Measurements from ENCODE around the gene SERPINB12.

SERPINB12 gene

GRCh38 chr18:63575681-63576080 is 33.5 kb downstream of the SERPINB12 start:
- H3K27ac ChIP-seq (ENCODE audit: low read length), result no peak overlapping the region
- H3K9me3 ChIP-seq (ENCODE audit: control insufficient read depth in 2 of 2, low read length in 2 of 2), result no peaks in the 10 kb centered on the region
- no peak overlapping the region for H3K9ac ChIP-seq (ENCODE audit: low read length in 2 of 2)
- no peaks in the 10 kb centered on the region for H3K4me1 ChIP-seq (ENCODE audit: control insufficient read depth, insufficient read depth, low read length)
- no peaks in the 10 kb centered on the region for H3K27me3 ChIP-seq (ENCODE audit: control insufficient read depth in 1 of 2, insufficient read depth in 2 of 2, low read length in 2 of 2)
- no peak overlapping the region for H3K4me3 ChIP-seq (ENCODE audit: low read length in 2 of 2)
- H3K36me3 ChIP-seq (ENCODE audit: control insufficient read depth in 2 of 2, insufficient read depth in 2 of 2, low read length in 2 of 2), result no peaks in the 10 kb centered on the region

- H3K27ac ChIP-seq (ENCODE audit: low read length), result no peak overlapping the region
- no peak overlapping the region for H3K4me3 ChIP-seq (ENCODE audit: low read length in 2 of 2)
- H3K9me3 ChIP-seq (ENCODE audit: control insufficient read depth in 2 of 2, low read length in 2 of 2), result no peaks in the 10 kb centered on the region
- H3K27me3 ChIP-seq (ENCODE audit: control insufficient read depth in 1 of 2, insufficient read depth in 2 of 2, low read length in 2 of 2), result no peaks in the 10 kb centered on the region
- no peaks in the 10 kb centered on the region for H3K4me1 ChIP-seq (ENCODE audit: control insufficient read depth, insufficient read depth, low read length)
- no peaks in the 10 kb centered on the region for H3K36me3 ChIP-seq (ENCODE audit: control insufficient read depth in 2 of 2, insufficient read depth in 2 of 2, low read length in 2 of 2)
- H3K9ac ChIP-seq (ENCODE audit: low read length in 2 of 2), result no peak overlapping the region
These were observed 36.3 kb downstream of the SERPINB12 start for GRCh38 chr18:63578357-63578958.

GRCh38 chr18:63579616-63580015 is 37.4 kb downstream of the SERPINB12 start:
- Histone ChIP-seq H3K27me3 (ENCODE audit: control insufficient read depth in 1 of 2, insufficient read depth in 2 of 2, low read length in 2 of 2) (no peaks in the 10 kb centered on the region), H3K9ac (ENCODE audit: low read length in 2 of 2) (no peak overlapping the region), H3K36me3 (ENCODE audit: control insufficient read depth in 2 of 2, insufficient read depth in 2 of 2, low read length in 2 of 2) (no peaks in the 10 kb centered on the region), H3K4me1 (ENCODE audit: control insufficient read depth, insufficient read depth, low read length) (no peaks in the 10 kb centered on the region), H3K9me3 (ENCODE audit: control insufficient read depth in 2 of 2, low read length in 2 of 2) (no peaks in the 10 kb centered on the region), H3K4me3 (ENCODE audit: low read length in 2 of 2) (no peak overlapping the region), H3K27ac (ENCODE audit: low read length) (no peak overlapping the region)

DNA sequence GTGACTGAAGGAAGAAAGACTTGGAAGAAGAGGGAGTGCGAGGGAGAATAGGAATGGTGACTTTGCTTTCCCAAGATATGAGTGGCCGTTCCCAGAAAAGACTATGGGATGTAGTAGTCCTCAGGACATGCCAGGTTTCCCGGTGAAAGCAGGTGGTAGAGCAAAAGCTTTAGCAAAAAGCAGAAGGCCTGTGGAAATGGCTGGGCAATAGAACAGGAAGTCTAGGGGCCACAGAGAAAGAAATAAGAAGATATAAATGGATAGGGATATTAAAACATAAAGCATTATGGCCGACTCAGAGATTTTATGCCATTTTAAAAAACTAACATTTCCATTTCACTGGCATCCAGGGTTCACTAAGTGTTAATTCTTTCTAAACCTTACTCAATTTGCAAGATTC is 43.8 kb downstream of the SERPINB12 start:
- no peak overlapping the region for H3K4me3 ChIP-seq (ENCODE audit: low read length in 2 of 2)
- H3K36me3 ChIP-seq (ENCODE audit: control insufficient read depth in 2 of 2, insufficient read depth in 2 of 2, low read length in 2 of 2), result no peaks in the 10 kb centered on the region
- no peak overlapping the region for H3K27ac ChIP-seq (ENCODE audit: low read length)
- H3K27me3 ChIP-seq (ENCODE audit: control insufficient read depth in 1 of 2, insufficient read depth in 2 of 2, low read length in 2 of 2), result no peaks in the 10 kb centered on the region
- no peaks in the 10 kb centered on the region for H3K4me1 ChIP-seq (ENCODE audit: control insufficient read depth, insufficient read depth, low read length)
- no peak overlapping the region for H3K9ac ChIP-seq (ENCODE audit: low read length in 2 of 2)
- H3K9me3 ChIP-seq (ENCODE audit: control insufficient read depth in 2 of 2, low read length in 2 of 2), result no peaks in the 10 kb centered on the region

GRCh38 chr18:63586431-63586830 is 44.3 kb downstream of the SERPINB12 start:
- no peaks in the 10 kb centered on the region for H3K36me3 ChIP-seq (ENCODE audit: control insufficient read depth in 2 of 2, insufficient read depth in 2 of 2, low read length in 2 of 2)

GRCh38 chr18:63586966-63587365 is 44.8 kb downstream of the SERPINB12 start, which contains the start of gene SERPINB13:
TSS of gene SERPINB13 (plus strand) at chr18:63587343. CDS start at chr18:63588668, 1,325 bp downstream.
- Histone ChIP-seq H3K4me3 (ENCODE audit: low read length in 2 of 2) (no peak within 1 kb of the TSS), H3K9ac (ENCODE audit: low read length in 2 of 2) (no peak within 1 kb of the TSS), H3K27me3 (ENCODE audit: control insufficient read depth in 1 of 2, insufficient read depth in 2 of 2, low read length in 2 of 2) (no peaks in the 10 kb centered on the region), H3K36me3 (ENCODE audit: control insufficient read depth in 2 of 2, insufficient read depth in 2 of 2, low read length in 2 of 2) (no peaks in the 10 kb centered on the region), H3K4me1 (ENCODE audit: control insufficient read depth, insufficient read depth, low read length) (no peaks in the 10 kb centered on the region), H3K9me3 (ENCODE audit: control insufficient read depth in 2 of 2, low read length in 2 of 2) (no peaks in the 10 kb centered on the region), H3K27ac (ENCODE audit: low read length) (no peak within 1 kb of the TSS)

More at GRCh38 chr18:63586431-63586830, 44.3 kb downstream of the SERPINB12 start:
- Histone ChIP-seq H3K27ac (ENCODE audit: low read length) (no peak overlapping the region), H3K9me3 (ENCODE audit: control insufficient read depth in 2 of 2, low read length in 2 of 2) (no peaks in the 10 kb centered on the region), H3K4me1 (ENCODE audit: control insufficient read depth, insufficient read depth, low read length) (no peaks in the 10 kb centered on the region), H3K27me3 (ENCODE audit: control insufficient read depth in 1 of 2, insufficient read depth in 2 of 2, low read length in 2 of 2) (no peaks in the 10 kb centered on the region), H3K4me3 (ENCODE audit: low read length in 2 of 2) (no peak overlapping the region), H3K9ac (ENCODE audit: low read length in 2 of 2) (no peak overlapping the region)

GRCh38 chr18:63588909-63589308 is 46.7 kb downstream of the SERPINB12 start:
- H3K9me3 ChIP-seq (ENCODE audit: control insufficient read depth in 2 of 2, low read length in 2 of 2), result no peaks in the 10 kb centered on the region
- H3K27me3 ChIP-seq (ENCODE audit: control insufficient read depth in 1 of 2, insufficient read depth in 2 of 2, low read length in 2 of 2), result no peaks in the 10 kb centered on the region
- H3K4me1 ChIP-seq (ENCODE audit: control insufficient read depth, insufficient read depth, low read length), result no peaks in the 10 kb centered on the region
- H3K9ac ChIP-seq (ENCODE audit: low read length in 2 of 2), result no peak overlapping the region
- no peak overlapping the region for H3K4me3 ChIP-seq (ENCODE audit: low read length in 2 of 2)
- no peaks in the 10 kb centered on the region for H3K36me3 ChIP-seq (ENCODE audit: control insufficient read depth in 2 of 2, insufficient read depth in 2 of 2, low read length in 2 of 2)
- no peak overlapping the region for H3K27ac ChIP-seq (ENCODE audit: low read length)

DNA sequence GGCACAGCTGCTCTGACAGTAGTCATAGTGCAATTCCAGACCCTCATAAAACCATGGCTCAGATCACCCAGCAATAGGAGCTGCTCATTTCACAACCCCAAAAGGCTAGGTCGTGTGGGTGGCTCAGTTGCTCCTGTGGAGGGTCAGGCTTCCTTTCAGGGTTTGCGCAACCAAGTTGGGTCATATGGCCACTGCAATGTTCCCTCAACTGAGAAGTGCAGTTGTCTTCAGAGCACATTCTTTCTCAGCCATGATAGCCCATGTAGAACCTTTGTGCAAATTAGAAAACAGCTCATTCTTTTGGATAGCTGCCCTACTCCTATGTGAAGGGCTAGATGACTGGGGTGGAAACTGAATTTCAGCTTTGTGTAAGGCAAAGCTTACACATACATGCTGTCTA is 48.2 kb downstream of the SERPINB12 start:
- Histone ChIP-seq H3K4me1 (ENCODE audit: control insufficient read depth, insufficient read depth, low read length) (no peaks in the 10 kb centered on the region), H3K36me3 (ENCODE audit: control insufficient read depth in 2 of 2, insufficient read depth in 2 of 2, low read length in 2 of 2) (no peaks in the 10 kb centered on the region), H3K4me3 (ENCODE audit: low read length in 2 of 2) (no peak overlapping the region), H3K9me3 (ENCODE audit: control insufficient read depth in 2 of 2, low read length in 2 of 2) (no peaks in the 10 kb centered on the region), H3K9ac (ENCODE audit: low read length in 2 of 2) (no peak overlapping the region), H3K27ac (ENCODE audit: low read length) (no peak overlapping the region), H3K27me3 (ENCODE audit: control insufficient read depth in 1 of 2, insufficient read depth in 2 of 2, low read length in 2 of 2) (no peaks in the 10 kb centered on the region)

DNA sequence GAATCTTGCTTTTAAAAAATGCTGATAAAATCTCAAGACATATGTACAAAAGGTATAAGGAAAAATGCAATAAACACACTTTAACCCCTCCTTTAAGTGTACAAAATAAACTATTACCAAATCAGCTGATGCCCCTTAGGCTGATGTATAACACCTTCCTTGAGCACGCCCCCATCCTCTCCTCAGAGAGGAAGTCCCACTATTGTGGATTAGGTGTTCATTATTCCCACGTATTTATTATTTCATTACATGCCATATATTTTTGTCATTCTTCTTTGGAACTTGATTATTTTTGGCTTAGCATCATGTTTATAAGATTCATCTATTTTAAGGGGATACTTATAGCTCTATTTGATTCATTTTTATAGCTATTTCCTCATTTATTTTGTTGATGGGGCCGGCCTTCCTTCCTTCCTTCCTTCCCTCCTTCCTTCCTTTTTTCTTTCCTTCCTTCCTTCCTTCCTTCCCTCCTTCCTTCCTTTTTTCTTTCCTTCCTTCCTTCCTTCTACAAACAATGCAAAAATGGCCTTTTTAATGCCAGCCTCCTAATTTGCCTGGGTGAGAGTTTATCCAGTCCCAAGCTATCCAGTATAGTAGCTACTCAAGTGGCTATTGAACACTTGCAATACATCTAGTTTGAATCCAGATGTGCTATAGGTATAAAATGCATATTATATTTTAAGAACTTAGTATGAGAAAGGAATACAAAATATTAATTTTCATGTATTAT is 49.0 kb downstream of the SERPINB12 start:
- Histone ChIP-seq H3K9ac (ENCODE audit: low read length in 2 of 2) (no peak overlapping the region), H3K4me1 (ENCODE audit: control insufficient read depth, insufficient read depth, low read length) (no peaks in the 10 kb centered on the region), H3K27me3 (ENCODE audit: control insufficient read depth in 1 of 2, insufficient read depth in 2 of 2, low read length in 2 of 2) (no peaks in the 10 kb centered on the region), H3K27ac (ENCODE audit: low read length) (no peak overlapping the region), H3K36me3 (ENCODE audit: control insufficient read depth in 2 of 2, insufficient read depth in 2 of 2, low read length in 2 of 2) (no peaks in the 10 kb centered on the region), H3K4me3 (ENCODE audit: low read length in 2 of 2) (no peak overlapping the region), H3K9me3 (ENCODE audit: control insufficient read depth in 2 of 2, low read length in 2 of 2) (no peaks in the 10 kb centered on the region)

- Histone ChIP-seq H3K36me3 (ENCODE audit: control insufficient read depth in 2 of 2, insufficient read depth in 2 of 2, low read length in 2 of 2) (no peaks in the 10 kb centered on the region), H3K27ac (ENCODE audit: low read length) (no peak overlapping the region), H3K4me1 (ENCODE audit: control insufficient read depth, insufficient read depth, low read length) (no peaks in the 10 kb centered on the region), H3K4me3 (ENCODE audit: low read length in 2 of 2) (no peak overlapping the region), H3K9ac (ENCODE audit: low read length in 2 of 2) (no peak overlapping the region), H3K27me3 (ENCODE audit: control insufficient read depth in 1 of 2, insufficient read depth in 2 of 2, low read length in 2 of 2) (no peaks in the 10 kb centered on the region), H3K9me3 (ENCODE audit: control insufficient read depth in 2 of 2, low read length in 2 of 2) (no peaks in the 10 kb centered on the region)
These were observed 49.6 kb downstream of the SERPINB12 start for GRCh38 chr18:63591725-63592124.

DNA sequence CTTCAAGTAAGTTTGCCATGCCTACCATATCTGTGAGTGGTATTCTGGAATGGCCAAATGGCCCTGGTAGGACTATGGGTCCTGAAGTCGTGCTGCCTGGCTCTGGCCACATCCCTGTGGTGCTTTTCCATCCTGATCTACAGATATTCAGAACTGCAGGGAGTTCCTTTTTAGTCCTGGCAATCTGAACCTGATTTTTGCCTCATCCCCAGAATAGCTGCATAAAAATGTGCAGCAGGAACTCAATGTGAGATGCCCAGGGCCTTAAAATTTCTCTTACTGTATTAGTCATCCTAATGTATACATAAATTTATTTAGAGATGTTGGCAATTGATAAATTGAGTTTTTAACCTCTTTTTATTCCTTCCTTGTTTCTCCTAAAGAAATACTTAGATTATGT is 50.3 kb downstream of the SERPINB12 start:
- Histone ChIP-seq H3K27me3 (ENCODE audit: control insufficient read depth in 1 of 2, insufficient read depth in 2 of 2, low read length in 2 of 2) (no peaks in the 10 kb centered on the region), H3K9ac (ENCODE audit: low read length in 2 of 2) (no peak overlapping the region), H3K36me3 (ENCODE audit: control insufficient read depth in 2 of 2, insufficient read depth in 2 of 2, low read length in 2 of 2) (no peaks in the 10 kb centered on the region), H3K9me3 (ENCODE audit: control insufficient read depth in 2 of 2, low read length in 2 of 2) (no peaks in the 10 kb centered on the region), H3K4me3 (ENCODE audit: low read length in 2 of 2) (no peak overlapping the region), H3K27ac (ENCODE audit: low read length) (no peak overlapping the region), H3K4me1 (ENCODE audit: control insufficient read depth, insufficient read depth, low read length) (no peaks in the 10 kb centered on the region)
